ENCODE results near the gene PRKD3. TPM values are rescaled to one million over a fixed set of nuclear protein-coding genes. Genes with fewer than 3 reads are reported as not detected.

Gene PRKD3
- total and polyA plus RNA-seq, 9 of the 15 experiments (the other 6 are each of a cell fraction or from before 2014, with no cell fraction given), result 4.7 to 26.7 (median 17.0) TPM

- TF ChIP-seq ARID3B (CRISPR knock-in tag; IDR thresholded peaks at IDR 0.05; ENCODE audit: borderline replicate concordance) (no peak), ZBTB26 (CRISPR knock-in tag; IDR thresholded peaks at IDR 0.05) (no peak), CUX1 (CRISPR knock-in tag; IDR thresholded peaks at IDR 0.05) (no peak), ZKSCAN1 (IDR thresholded peaks at IDR 0.05; ENCODE audit: low read depth, low read length) (peak; percentile 78), ATF6 (CRISPR knock-in tag; IDR thresholded peaks at IDR 0.05) (no peak), ZBTB2 (IDR thresholded peaks at IDR 0.05) (no peak), HBP1 (CRISPR knock-in tag; IDR thresholded peaks at IDR 0.05) (no peak)
- Histone ChIP-seq H3K27me3 (ENCODE audit: control insufficient read depth in 2 of 2, insufficient read depth in 2 of 2, low read length in 2 of 2) (no peaks in the 10 kb centered on the region), H3K36me3 (ENCODE audit: control insufficient read depth, insufficient read depth, low read length) (peaks cover 17% of the 10 kb centered on the region; the same call in 2 of the 3 replicates), H3K4me3 (no peak overlapping the region), H3K79me2 (ENCODE audit: control insufficient read depth, insufficient read depth, low read length) (no peaks in the 10 kb centered on the region), H3K27ac (ENCODE audit: extremely low read depth, low read depth, low read length) (no peak overlapping the region), H3K9me1 (ENCODE audit: control insufficient read depth, insufficient read depth, low read length) (no peaks in the 10 kb centered on the region), H3K9me3 (replicated peaks; ENCODE audit: control insufficient read depth, insufficient read depth, low read depth, low read length) (no peaks in the 10 kb centered on the region), H3K4me2 (ENCODE audit: insufficient read depth, low read length) (no peak overlapping the region), H4K20me1 (replicated peaks; ENCODE audit: control insufficient read depth, insufficient read depth, low read length) (no peaks in the 10 kb centered on the region), H2AFZ (ENCODE audit: low read depth, low read length) (no peak overlapping the region), H3K9ac (ENCODE audit: insufficient read depth in 1 of 2, low read depth in 2 of 2, low read length in 2 of 2) (no peak overlapping the region), H3K4me1 (replicated peaks in 1 of 2; ENCODE audit: control insufficient read depth in 2 of 2, insufficient read depth in 2 of 2, low read length in 2 of 2) (no peaks in the 10 kb centered on the region)
- ChIA-PET POLR2A (no interaction called here), CTCF (ENCODE audit: low intra/inter-chr PET ratio) (no interaction called here)
- no peak for FAIRE-seq
- no peak for DNase-seq (ENCODE audit: extremely low read depth in 1 of 4, low spot score in 3 of 4)
- no peak for ATAC-seq
- in situ Hi-C loops (cut with MboI), result no loop called here
- WGBS (ENCODE audit: insufficient coverage, low coverage, missing lambda C conversion rate), result 94% methylated on average over 2 of the region's 2 CpGs
- intact Hi-C loops (cut with micrococcal nuclease), result no loop called here
- TSS peak; percentile 24 for BruUV-seq (replicated peaks)
These were observed 33.0 kb downstream of the PRKD3 start for GRCh38 chr2:37291680-37292079.
